Stimulated activated CD4-positive, alpha-beta T cell treated with anti-CD3 and anti-CD28 coated beads, Interleukin-15, amount 100 ng/mL, for 24 hours (primary cell): ENCODE results near the gene MACF1.
A peak's percentile ranks its signal among the peaks of the same experiment; 100 is the strongest.

Experiments
- DNase-seq: peaks from one replicate; pipeline ENCODE4 v3.0.0-alpha.2; 2020

MACF1 gene

DNA sequence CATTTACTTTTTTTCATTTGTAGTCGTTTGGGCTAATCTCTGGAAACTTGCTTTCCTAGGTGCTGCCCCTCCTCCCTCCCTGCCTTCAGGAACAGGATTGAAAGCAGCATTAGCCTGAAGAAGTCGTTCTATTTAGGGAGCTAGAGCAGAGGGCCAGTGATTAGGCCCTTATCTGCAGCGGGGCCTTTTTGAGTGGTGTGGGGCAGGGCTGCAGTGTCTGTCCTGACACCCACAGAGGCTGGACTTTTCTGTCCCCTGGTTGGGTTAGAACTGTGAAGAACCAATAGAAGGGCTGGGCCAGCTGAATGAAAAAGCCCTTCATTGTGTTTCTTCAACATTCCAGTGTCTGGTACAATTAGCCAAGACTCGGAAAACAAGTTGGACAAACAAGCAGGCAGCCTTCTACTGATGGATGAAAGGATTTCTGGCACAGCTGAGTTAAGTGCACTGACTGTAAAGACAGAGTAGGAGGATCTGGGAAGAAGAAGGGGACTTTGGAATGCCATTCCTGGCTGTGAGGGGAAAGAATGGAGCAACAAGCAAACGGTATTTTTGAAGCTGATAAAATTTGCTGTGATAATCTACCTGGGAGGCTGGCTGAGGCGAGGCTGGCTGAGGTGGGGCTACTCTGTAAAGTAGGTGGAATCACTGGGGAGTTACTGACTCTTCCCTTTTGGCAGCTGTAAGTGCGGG, 9.7 kb downstream of the MACF1 start:
- no peak for DNase-seq

DNA sequence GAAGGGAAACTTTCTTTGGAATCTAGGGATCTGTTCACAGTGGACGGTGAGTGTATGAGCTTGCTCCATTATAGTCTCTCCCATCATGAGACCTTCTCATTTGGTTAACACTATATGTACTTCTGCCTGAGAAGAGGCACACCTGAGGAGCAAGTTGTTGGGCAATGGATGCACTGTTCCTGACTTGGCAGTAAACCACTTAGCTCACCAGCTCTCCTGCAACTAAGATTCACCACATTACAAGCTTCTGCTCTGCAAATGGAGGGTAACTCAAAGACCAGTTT, 10.2 kb downstream of the MACF1 start:
- no peak for DNase-seq

DNA sequence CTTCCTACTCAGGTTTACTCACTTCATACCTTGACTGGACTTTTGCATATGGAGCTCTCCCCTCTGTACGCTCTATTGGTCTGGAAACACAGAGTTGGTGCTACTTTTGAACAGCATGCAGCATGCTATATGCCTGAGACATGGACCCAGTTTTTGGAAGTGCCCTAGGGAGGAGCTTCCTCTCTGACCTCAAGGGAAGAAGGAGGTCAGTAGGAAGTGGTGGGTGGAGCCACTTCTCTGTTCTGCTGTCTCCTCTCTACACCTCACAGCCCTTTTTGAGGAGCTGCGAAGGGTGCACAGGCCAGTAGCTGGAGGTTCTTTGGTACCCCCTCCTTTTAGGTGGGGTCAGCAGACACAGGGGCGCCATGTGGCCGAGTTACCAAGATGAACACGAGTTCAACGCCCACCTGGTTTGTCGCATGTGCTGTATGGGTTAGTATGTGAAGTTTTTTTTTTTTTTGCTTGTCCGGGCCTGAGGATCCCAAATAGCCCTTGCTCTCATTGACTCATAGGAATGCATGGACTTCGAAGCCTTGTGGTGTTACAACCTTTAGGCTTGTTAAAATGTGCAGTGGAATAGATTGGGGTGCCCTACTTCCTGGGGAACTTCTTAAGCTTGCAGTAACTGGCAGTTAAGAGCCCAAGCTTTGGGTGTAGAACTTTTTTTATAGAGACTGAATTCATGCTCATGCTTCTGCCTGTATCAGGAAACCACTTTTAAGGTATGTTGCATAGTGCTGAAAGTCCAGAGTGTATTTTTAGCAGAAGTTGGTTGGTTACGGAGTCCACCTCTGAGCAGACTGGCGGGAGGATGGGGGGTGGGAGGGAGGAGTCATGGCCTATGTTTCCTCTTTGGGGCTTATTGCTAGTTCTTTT, 10.7 kb downstream of the MACF1 start:
- DNase-seq, result peak; percentile 64

DNA sequence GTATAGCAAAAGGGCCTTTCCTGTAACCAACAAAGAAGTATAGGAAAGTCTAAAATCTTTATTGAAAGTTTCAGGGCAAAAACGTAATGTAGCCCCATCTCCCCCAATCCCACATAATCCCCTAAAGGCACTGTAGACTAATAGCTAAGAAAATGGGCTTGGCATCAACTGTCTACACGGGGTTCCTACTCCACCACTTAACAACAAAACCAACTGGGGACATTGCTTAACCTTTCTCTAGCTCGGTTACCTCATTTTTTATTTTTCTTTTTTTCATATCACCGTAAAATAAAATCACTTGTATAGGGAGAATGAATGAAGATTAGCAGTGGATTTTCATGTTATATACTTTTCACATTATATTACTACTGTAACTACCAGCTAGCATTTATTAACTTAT, 12.3 kb downstream of the MACF1 start:
- DNase-seq, result no peak

DNA sequence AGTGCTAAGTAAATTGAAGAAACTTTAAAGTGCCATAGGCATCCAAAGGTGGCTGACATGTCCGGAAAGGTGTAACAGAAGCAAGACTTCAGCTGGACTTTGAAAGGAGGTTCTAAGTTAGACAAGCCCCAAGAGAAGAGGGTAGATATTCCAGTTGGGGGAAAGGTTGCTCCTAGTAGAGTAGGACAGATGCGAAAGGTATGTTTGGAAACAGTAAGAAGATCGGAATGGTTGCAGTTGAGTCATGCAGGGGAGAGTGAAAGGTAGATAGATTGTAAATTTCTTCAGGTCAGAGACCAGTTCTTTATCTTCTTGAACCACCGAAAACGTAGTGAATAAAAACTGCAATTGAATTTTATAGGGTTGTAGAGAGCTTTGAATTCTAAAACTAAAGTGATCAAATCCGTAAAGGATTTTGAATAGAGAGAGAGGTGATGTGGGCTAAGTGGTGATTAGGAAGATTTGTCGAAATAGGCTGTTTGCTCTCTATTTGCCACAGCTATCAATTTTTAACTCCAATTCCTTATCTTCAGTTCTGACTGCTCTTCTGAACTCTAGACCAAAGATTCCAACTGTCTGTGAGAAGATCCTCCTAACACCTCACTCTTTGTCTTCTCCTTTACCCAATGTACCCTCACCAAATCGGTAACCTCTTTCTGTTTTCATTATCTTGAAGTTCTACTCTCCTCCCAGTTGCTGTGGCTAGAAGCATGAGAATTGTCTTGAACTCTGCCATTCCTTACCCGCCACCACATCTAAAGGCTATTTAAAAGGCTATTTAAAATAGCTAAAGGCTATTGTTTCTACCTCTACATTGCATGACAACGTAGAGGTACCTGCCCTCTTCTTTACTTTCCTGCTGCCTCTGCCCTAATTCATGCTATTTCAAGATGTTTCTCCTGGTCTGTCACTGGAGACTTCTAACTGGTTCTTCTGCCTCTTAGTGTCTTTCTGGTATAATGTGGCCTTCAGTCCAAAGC, 16.7 kb downstream of the MACF1 start:
- DNase-seq, result no peak

DNA sequence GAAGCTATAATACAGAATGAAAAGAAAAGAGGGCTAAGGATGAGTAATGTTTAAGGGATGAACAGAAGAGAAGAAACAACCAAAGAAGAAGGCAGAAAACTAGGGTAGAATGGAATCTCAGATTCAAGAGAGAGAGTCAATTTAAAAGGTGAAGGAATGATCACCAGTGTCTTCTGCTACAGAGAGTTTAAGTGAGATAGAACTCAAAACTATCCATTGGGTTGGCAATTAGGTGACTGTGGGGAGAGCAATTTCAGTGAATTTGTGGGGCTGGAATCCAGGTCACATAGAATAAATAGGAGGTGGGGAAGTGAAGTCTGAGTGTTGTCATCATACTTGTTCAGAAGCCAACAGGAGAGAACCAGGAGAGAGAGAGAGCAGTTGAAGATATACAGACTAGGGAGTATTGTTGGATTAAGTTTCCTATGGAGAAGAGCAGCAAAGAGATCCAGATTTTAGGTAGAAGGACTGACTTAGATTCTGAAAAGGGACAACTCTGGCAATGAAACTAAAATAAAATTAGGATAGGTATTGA, 19.9 kb downstream of the MACF1 start:
- DNase-seq, result no peak

DNA sequence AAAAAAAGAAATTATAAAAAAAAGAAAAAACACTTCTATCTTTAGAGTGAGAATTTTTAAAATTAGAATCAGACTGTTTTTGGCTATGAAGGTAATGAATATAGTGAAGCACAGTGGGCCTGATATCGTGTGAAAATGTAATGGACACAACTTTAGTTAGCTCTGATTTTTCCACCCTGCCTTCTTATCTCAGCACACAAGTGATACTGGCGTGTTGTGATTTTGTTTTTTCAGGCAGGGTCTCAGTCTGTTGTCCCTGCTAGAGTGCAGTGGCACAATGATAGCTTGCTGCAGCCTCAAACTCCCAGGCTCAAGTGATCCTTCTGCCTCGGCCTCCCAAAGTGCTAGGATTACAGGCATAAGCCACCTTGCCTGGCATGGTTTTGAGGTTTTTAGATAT, 22.3 kb downstream of the MACF1 start:
- no peak for DNase-seq

DNA sequence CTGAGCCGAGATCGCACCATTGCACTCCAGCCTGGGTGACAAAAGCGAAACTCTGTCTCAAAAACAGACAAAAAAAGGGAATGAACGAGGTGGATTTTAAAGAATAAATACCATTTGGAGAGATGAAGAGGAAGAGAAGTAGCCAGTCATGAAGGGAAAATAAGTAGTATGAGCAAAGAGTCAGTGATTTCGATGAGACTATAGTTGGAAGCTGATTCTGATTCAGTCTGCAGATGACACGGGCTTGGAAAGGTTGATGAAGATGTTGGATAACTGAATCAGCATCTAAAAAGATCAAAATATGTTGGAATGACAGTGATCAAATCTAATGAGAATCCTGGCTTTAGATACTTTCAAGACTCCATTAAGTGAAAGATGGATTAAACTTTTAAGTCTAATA, 23.8 kb downstream of the MACF1 start:
- no peak for DNase-seq

DNA sequence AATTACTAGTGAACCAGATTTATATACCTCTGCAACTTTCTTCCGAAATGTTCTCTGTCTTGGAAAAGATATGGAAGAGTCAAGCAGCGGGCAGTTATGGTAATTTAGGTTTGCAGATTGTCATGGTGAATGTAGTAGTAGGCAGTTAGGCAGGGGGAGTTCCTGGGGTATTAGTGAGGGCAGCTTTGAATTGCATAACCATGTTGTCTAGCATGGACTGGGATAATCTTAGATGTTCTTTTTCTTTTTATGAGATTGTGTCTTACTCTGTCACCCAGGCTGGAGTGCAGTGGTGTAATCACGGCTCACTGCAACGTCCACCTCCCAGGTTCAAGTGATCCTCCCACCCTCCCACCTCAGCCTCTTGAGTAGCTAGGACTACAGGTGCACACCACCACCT, 25.0 kb downstream of the MACF1 start:
- DNase-seq, result no peak

DNA sequence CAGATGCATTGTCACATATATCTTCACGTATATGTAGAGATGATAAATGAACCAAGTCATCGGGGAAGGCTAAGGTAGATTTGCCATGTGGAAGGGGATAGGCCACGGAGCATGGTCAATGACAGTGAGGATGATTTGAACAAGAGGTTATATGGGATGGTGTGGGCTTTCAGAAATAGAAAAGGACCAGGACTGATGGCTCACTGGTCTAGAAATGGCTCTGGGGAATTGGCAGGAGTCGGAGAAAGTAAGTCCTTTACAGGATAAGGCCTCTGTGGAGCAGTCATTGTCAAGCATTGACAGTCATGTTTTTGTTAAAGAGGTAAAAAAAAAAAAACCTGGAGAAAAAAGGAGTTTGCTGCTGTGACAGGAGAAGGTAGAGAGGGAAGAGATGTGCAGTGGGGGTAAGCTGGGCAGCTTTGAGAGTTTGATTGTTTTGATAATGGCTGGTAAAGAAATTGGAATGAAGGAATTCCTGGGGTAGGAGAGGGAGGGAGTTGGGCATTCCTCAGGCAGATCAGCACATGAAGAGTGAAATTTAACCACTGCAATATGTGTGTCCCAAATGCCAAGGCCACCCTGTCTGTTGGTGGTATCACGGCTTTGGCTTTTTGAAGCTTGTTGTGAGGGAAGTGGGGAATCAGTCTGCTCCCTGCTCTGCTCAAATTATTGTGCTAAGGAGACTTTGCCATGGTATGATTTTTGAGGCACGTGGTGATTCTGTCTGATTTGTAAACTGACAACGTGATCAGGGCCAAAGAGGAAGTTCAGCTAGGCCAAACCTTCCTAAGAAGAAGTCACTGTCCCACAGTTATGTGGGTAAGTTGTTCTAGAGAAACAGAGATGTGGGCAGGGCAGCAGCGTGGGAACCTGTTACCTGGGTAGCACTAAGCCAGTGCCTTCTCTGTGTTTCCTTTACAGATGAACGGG, 26.0 kb downstream of the MACF1 start:
- DNase-seq, result peak; percentile 30

DNA sequence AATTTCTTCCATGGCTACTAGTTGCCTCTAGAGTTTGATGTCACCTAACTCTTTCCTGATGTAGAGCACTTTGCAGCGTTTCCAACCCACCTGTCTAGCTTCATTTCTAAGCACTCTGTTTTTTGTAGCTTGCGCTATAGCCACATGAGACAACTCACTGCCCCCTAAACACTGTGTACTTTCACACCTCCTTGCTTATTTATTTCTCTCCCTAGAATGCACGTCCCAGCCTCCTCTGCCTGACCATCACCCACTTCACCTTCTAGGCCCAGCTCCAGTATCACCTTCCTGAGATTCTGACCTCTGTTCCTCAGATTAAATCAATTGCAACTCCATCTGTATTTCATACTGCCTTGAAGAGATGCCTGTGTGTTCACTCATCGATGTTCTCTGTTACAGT, 32.5 kb downstream of the MACF1 start:
- DNase-seq, result no peak

DNA sequence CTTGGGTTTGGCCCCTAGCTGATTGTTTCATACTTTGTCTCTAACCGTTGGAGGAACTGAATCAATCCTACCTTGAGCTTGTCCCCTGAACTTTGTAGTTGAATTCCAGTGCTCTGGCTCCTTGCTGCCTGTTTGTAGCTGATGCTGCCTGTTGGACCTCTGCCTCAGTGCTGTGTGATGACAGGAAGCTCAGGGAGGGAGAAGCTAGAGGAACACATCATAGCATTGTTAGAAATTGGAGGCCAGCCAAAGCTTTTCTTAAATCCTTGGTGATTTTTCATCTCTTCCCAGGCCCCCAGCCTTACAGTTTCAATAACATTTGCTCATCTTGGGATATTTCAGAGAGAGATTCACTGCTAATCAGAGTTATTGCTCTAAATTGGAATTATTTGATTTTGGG, 34.0 kb downstream of the MACF1 start:
- DNase-seq, result no peak

DNA sequence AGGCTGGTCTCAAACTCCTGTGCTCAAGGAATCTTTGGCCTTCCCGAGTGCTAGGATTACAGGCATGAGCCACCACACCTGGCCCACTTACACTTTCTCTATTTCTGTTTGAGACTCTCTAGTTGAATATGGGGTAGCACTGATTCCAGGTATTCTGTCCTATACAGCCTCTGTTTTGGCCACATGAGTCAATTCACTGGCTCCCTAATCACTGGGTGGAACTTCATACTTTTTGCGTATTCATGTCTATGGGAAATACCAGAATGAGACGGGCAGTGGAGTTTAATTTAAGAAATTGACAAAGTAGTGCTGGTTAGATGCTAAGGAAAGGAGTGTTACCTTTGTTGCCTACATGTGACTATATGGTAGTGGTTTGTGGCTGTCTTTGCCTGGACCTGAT, 35.5 kb downstream of the MACF1 start:
- DNase-seq, result no peak

DNA sequence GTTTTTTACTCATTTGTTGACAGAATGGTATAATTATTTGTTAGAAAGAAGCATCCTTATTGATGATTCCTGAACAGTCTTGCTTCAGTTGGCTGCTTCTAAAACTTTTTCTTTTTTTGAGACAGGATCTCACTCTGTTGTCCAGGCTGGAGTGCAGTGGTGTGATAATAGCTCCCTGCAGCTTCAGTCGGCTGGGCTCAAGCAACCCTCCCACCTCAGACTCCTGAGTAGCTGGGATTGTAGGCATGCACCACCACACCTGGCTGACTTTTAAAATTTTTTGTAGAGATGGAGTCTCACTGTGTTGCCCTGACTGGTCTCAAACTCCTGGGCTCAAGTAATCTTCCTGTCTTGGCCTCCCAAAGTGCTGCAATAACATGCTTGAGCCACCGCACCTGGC, 38.8 kb downstream of the MACF1 start:
- no peak for DNase-seq

DNA sequence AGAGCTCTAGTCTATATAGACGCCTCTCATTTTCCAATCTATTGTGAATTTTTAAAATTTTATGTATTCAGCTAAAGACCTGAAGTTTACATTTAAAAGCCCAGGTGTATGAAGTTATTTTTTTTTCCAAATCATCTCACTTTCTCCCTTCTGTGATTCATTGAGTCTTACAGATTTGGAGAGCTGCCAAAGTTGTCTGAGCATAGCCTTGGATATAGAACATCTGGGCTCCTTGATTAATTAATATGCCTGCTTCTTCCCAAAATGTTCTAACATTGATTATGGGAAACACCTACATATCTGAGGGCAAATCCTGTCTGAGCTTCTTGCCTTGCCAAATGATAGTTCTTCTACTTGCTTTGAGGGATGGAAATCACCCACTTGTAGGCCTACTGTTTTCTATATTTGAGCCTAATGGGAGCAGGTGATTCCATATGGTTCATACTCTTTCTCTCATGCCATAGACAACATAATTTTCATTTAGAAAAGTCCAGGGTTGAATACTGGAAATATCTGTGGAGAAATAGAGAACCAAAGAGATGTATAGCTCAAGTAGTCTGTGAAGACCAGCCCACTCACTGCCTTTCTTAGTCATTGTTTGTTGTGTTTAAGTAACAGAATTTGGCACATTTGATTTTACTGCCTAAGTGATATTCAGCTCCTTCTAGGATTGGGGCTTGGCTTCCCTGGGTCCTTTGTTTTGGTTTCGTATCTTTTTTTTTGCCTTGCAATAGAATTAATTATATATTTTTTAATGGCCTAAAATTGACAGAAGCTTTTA, 46.2 kb downstream of the MACF1 start:
- DNase-seq, result no peak

DNA sequence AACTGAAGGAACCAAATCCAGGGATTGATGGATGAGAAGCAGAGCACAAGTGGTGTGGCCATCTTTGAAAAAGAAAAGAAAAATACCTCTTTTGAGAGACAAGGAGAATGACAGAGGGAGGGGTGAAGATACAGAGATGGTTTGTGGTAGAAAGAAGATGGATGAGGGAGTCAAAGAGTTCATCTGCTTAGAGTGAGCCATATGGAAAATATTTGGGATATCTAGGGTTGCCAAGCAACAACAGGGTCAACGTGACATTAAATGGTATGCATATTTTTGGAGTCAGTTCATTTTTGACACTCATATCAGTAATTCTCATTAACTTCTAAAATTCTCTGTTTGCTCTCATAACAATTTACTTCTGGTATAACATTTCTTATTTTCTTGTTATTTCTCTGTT, 50.7 kb downstream of the MACF1 start:
- no peak for DNase-seq

DNA sequence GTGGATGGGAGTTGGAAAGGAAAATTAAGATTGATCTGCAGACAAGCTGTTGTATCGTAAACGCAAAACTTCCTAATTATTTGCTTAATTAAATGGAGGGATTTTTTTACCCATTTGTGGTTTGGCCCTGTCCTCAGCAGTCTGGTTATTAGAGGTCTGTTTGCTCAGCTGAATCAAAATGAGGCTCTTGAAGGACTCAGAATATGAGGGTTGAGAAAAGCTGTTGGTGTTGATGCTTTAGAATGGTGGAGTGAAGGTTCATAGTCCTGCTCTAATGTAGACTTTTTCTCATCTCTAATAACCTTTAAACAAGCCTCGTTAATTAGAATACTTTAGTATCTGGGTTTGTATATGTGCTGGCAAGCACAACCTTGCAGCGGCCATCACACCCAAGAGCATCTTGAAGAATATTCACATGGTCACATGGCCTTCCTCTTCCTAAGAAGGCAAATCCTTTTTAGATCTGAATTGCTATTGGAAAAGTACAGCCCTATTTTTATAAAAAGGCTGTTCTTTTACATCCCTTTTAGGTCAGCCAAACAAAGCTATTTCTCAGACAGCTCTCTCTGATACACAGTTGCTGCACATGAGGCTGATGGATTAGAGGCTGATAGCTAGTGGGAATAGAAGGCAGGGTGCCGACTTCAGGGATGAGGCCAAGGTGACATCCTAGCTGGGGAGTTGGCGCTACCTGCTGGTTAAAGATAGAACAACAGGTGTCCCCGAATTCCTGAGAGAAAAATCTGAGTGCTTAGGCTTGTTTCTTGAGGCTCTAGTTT, 53.8 kb downstream of the MACF1 start:
- peak; percentile 74 for DNase-seq

DNA sequence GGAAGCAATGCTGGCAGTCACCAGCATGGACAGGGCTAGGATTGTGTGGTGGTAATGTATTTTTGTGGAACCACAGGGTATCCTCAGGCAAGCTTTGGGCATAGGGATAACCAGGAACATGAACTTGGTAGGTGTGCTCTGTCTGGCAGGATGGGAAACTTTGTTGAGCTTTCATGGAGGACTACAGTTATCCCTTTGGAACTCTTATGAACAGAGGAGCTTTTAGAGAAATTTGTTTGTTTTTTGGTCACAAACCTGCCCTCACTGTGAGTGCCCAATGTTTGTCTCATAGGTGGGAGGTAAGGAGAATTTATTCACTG, 54.4 kb downstream of the MACF1 start:
- DNase-seq, result no peak

DNA sequence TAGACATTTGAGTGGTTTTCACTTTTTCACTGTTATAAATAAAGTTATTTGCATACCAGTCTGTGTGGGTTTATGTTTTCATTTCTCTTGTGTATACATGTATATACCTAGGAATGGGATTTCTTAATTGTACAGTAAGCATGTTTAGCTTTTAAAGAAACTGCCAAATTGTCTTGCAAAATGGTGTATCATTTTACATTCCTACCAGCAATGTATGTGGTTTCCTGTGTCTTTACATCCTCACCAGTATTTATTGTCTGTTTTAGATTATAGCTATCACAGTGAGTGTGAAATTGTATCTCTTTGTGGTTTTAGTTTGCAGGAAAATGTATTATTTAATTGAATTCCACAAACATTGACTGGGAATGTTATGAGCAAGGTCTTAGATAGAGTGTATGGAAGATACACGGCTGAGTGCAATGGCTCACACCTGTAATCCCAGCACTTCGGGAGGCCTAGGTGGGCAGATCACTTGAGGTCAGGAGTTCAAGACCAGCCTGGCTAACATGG, 57.3 kb downstream of the MACF1 start:
- no peak for DNase-seq

DNA sequence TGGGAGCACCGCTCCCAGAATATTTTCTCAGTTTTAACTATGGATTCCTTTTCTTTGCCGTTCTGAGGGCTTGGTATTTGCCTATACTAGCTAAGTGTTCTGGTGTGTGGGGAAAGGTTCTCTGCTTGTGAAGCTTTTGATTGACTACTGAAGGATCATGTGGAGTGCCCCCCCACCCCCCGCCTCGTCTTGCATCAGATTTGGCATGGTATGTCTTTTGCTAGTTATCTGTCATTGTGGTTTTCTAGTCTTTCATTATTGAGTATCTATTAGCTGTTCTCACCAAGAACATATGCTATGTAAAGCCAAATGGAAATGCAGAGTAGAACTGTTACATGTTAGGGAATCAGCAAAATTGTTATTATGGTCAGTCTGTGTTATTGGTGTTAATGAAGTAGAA, 58.3 kb downstream of the MACF1 start:
- DNase-seq, result peak; percentile 16
